Daoy (cell line): ENCODE results near the gene ROR1. TPM values are rescaled to one million over a fixed set of nuclear protein-coding genes. Genes with fewer than 3 reads are reported as not detected.

Experiments used
- DNase-seq: peaks from one replicate; pipeline ENCODE4 v3.0.0-alpha.2; 2015; ENCODE audit warnings: low read depth
- total RNA-seq: library from RNA; depleted of rRNA; stranded (reverse); fragments of >200 nt; shearing (Covaris generic); gene quantifications from 2 replicates; pipeline ENCODE4 v1.2.3, GENCODE V29; 2014; rRNA removed

ROR1 gene
- 13.2 and 17.4 TPM in 2 replicates for total RNA-seq

DNA sequence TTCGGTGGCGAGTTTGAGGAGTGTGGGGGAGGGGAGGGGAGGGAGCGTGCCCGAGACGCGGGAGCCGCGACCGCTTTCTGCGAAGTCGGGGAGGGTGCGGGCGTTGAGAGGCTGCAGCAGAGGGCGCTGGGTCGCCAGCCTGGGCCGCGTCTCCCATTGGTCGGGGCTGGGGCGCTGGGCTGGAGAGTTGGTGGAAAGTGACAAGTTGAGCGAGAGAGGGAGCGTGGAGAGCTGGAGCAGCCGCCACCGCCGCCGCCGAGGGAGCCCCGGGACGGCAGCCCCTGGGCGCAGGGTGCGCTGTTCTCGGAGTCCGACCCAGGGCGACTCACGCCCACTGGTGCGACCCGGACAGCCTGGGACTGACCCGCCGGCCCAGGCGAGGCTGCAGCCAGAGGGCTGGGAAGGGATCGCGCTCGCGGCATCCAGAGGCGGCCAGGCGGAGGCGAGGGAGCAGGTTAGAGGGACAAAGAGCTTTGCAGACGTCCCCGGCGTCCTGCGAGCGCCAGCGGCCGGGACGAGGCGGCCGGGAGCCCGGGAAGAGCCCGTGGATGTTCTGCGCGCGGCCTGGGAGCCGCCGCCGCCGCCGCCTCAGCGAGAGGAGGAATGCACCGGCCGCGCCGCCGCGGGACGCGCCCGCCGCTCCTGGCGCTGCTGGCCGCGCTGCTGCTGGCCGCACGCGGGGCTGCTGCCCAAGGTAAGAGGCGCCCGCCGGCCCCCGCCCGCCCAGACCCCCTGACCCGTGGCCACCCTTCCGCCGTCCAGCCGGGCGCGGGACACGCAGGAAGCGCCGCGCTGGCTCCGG is at the start of gene ROR1:
TSS of gene ROR1 (plus strand) at position 203 of the 802 bp plus-strand sequence.
- DNase-seq = peak; percentile 96

DNA sequence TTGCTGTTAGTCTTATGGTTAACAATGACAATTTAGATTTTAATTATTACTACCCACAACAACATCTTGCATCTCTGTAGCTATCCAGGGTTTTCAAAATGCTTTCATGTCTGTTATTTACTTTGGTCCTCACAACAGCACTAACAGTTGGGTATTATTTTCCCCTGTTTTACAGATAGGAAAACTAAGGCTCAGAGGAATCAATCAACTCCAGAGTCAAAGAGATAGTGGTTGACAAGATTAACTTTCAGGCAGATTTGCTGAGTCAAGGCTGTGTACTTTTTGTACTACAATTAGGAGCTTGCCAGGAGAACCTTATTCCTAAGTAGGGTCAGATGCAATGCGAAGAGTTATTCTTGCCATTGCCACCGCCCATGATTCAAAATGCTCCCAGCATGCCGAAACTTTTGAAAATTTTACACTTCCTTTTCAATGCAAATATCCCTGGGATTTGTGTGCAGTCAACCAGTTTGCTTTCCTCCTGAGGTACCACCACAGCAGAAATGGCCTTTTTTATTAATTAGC is 49.4 kb upstream of the ROR1 start:
- no peak for DNase-seq

DNA sequence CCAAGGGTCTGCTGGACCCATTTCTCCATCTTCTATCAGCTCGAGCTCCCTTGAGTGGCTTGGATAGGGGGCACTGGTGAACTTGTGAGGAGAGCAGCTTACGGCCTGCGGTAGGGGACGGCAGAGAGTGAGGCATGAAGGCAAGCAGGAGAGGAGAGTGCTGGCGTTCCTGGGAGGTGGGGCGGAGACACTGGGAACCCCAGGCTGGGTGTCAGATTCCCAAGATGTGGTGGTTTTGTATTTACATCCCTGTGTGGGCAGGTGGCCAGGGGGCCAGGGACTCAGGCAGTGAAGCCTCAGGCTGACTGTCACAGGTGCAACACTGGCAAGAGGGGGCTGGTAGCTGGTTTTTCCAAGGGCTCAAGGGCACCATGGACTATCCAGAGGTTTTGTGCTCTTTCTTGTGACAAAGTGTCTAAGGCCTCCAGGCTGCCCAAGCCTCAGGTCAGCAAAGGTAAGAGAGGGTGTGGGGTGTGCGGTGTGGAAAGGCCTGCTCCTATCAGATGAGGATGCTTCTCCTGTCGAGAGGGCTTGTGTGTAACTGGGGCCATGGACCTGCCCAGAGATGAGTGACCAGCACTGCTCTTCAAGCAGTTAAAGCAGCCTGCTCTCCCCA is 45.1 kb upstream of the ROR1 start:
- DNase-seq = no peak

DNA sequence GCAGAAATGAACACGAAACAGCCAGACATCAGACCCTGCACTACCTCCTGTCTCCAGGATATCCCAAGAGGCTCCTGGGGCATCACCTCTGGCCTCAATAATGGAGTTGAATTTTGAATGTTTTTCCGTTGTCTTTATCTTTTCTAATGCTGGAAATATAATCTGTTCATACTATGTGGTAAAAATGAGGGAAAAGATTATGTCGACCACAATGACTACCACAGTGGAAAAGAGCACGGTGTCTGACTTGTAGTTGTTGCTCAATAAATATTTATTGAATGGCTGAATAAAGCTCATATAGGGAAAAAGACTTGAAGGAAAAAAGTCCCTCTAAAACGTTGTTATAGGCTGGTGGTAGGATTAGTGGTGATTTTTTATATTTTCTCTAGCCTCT is 44.6 kb upstream of the ROR1 start:
- DNase-seq = no peak

DNA sequence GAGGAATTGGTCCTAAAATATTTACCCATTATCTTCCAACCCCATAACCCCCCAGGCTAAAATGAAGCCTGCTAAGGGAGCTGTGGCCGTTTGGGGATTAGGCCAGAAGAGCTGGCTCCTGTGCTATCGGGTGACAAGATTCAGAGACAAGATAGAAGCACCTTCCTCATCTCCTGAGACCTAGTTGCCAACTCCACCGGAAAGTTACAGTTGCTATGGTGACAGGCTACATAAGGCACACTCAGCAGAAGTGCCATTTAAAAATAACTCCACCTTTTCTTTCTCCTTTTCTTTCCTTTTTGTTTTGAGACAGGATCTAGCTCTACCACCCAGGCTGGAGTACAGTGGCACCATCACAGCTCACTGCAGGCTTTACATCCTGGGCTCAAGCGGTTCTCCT is 43.6 kb upstream of the ROR1 start:
- peak; percentile 38 for DNase-seq

DNA sequence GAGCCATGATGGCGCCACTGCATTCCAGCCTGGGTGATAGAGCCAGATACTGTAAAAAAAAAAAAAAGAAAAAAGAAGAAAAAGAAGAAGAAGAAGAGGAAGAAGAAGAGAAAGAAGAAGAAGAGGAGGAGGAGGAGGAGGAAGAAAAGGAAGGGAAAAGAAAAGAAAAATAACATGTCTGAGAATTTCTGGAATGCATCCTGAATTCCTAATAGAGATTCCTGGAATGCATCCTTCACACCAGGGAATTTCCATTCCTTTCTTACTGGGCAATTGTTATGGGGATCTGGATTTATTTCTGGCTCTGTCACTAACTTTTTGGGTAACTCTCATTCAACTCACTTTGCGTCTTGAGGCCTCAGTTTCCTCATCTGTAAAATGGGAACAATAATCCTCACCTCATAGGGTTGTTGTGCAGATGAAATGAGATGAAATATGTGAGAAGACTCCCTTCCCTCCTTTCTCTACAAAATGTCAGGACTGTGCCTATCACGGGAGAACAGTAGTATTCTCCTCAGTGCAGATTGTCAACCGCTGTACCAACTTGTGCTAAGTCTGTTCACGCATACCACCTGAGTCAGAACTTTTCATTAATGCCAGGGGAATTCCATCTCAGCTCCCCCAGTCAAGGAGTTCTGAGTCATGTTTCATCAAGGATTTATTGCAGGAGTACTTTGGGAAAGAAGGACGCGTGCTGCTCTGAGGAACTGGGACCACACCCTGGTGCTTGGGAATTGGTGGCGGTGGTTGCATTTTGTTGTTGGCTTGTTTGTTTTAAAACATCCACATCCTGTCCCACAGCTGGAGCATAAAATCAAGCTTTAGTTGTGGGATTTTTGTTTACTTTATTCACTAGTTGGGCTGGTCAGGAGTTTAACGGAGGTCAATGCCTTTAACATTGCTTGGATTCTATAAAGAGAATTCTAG is 42.4 kb upstream of the ROR1 start:
- DNase-seq = peak; percentile 97

DNA sequence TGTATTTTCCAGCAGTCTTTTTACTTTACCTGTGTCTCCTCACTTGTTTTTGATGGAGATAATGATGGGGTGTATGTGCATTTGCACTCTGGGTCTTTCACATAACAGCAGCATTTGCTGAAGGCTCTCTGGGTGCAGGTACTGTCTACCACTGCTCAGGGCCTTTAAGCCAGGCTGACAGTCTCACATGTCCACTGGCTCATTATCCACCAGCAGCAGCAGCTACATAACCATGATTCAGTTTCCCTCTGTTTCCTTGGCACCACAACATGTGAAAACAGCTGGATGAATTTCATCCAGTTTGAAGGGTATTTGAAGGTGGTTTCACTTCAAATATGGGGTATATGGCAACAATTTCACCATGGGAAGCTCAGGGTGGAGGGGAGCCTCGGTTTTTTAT is 41.2 kb upstream of the ROR1 start:
- peak; percentile 77 for DNase-seq

DNA sequence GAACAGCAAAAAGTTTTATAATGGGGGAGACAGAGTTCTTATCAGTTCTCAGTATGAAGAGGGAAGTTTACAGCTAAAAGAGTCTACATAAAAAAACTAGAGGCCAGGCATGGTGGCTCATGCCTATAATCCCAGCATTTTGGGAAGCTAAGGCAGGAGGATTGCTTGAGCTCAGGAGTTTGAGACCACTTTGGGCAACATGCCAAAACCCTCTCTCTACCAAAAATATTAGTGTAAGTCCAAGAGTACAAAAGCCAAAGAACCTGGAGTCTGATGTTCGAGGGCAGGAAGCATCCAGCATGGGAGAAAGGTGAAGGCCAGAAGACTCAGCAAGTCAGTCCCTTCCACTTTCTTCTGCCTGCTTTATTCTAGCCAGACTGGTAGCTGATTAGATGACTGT is 35.0 kb upstream of the ROR1 start:
- no peak for DNase-seq

DNA sequence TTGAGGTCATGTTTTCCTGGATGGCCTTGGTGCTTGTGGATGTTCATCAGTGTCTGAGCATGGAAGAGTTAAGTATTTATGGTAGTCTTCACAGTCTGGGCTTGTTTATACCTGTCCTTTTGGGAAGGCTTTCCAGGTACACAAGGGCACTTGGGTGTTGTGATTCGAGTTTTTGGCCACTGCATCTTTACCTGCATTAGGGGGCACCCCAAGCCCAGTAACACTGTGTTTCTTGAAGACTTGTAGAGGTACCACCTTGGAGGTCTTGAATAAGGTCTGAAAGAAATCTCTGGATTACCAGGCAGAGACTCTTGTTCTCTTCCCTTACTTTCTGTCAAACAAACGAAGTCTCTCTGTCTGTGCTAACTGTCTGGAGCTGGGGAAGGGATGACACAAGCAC is 34.4 kb upstream of the ROR1 start:
- DNase-seq = no peak

DNA sequence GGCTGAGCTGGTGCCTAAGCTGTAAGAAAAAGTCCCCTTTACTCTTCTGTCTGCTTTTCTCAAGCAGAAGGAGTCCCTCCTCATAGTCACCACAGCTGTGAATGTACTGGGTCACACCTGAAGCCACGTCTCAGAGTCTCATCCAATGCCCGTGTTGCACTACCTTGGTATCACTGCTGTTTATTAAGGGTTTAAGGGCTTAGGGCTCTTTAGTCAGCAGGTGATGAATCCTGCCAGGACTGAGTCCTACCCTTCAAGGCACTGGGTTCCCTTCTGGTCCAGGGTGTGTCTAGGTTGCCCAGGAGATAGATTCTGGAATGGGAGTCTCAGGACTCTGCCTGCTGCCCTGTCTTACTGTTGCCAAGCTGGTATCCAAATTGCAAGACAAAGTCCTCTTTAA is 33.4 kb upstream of the ROR1 start:
- DNase-seq = no peak

DNA sequence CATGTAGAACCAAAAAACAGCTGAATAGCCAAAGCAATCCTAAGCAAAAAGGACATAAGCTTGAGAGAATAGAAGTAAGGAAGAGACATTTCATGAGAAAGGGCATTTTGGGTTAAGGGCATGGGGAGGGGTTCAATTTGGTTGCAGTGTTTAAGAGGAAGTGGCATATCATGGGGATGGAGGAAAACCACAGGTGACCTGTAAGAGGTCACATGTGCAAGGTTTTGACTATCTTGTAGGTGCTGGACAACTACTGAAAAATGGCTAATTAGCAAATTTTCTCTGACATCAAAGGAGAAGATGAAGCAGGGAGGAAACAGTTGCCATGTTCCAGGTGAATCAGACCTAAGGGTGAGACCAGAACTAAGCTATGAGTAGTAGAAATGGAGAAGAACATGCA is 31.3 kb upstream of the ROR1 start:
- DNase-seq = no peak

DNA sequence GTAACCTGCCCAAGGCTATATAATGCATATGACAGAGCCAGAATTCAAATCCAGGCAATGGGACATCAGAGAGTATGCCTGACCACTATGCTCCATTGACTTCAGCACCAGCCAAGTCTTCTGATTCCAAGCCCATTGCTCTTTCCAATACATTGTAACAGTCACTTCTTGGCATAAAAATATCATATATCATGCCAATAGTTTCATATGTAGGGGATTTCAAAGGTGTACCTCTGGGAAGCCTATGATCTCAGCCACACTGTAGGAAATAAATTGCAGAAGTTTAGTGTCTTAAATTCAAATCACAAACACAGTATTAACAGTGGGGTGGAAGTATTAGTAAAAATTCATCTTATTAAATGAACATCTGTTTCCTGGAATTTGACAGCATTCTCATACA is 30.0 kb upstream of the ROR1 start:
- no peak for DNase-seq

DNA sequence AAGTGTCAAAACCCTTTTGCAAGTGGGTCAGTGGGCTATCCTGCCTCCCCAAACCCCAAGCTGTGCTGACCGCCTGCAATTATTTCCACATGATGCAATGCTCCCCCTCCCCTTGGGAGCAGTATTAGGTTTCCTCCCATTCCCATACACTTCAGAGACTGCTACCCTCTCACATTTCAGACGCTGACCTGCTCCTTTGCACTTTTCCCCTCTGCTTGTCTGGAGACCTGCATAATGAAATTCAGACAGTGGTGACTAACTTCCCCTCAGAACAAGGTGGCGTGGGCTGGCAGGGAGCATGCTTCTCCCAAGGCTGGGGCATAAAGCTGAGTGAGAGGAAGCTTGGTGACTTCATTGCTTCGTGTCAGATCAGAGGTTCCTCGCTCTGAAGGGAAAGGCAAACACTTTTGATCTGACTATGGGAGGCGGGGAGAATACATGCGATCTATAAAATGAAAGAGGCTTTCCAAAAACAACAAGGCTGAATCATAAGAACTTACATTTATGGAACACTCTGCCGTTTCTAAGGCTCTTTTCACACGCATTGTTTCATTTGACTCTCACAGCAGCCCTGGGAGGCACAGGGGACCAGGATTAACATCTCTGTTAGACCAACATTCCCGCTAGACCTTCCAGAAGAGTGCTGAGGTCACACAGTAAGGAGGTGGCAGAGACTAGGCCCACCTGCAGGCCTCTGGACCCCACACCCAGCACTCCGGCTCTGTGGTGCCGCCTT is 27.5 kb upstream of the ROR1 start:
- DNase-seq = peak; percentile 98

DNA sequence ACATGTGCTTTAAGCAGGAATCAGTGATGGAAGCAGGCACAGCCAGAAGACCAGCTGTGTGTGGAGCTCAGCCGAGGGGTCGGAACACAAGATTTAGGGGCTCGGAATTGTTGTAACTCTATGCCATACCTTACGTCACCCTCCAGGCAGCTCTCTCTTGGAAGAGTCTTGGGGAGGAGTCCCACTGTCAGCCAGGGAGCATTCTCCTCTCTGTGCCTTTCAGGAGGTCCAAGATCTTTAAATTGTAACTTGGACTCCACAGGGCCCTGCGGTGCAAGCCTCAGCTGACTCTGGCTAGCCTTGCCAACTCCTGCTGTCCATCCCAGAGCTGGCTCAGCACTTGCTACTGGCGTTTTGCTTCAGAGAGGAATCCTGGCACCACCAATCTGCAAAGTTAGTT is 26.4 kb upstream of the ROR1 start:
- DNase-seq = no peak

DNA sequence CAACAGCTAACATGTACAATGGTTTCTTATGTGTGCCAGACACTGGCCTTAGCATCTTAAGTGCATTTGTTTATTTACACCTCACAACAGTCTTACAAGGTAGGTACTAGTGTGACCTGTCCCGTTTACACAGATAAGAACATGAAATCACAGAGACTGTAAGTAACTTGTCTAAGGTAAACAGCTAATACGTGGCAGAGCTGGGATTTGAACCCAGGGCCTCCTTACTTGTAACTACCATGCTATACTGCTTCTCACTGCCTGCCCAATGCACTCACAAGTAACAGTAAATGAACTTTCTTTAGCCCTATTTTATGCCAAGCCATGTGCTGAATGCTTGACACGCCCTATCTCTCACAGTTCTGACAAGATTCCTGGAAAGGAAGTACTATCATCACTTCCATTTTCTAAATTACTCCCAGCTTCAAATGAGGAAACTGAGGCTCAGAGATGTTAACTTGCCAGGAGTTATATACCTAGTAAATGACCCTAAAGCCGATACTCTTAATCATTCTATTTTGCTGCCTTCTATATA is 25.7 kb upstream of the ROR1 start:
- DNase-seq = no peak

DNA sequence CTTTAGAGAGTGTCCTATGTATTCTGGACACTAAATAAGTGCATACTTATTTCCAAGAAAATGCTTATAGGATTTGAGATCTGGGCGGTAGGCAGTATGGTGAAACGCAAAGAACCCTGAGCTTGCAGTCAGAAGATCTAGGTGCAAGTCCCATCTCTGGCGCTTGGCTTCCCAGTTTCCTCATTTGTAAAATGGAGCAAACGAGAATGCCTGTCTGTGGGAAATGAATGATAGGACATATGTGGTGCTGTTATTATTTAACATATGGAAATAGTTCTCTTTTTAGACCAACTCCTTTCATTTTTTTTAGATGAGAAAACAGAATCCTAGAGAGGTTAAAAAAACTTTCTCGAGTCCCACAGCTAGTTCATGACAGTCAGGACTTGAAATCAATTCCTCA is 25.2 kb upstream of the ROR1 start:
- DNase-seq = no peak

DNA sequence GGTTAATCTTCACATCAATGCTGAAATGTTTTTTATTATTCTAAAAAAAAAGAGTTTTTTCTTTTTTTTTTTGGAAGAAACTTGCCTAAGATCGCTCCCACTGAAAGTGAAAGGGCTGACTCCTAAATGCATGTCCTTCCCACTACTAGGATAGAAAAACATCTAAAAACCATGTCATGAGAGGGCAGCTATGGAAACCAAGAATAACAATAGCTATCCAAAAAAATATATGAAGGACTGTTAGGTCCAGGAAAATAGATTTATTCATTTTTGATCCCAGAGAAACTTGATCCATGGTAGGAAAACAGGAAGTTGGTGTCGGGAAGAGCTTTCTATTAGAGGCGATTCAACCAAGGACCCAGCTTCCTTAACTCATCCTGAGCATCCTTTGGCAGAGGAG is 23.1 kb upstream of the ROR1 start:
- DNase-seq = no peak

DNA sequence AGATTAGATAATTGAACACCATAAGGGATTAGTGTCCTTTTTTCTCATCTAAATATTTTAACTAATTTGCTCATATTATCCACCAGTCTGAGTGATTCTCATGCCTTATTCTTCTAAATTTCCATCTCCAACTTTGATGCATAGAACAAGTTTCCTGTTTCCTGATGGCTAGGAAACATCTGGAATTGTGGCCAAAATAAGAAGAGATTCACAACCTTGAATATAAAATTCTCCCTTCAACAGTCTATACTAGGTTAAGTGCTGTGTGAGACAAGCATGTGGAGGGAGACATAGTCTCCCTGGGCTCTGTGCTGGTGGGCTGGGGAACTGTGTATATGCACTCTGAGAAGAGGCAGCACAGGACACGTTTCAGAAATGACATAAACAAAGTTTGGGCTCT is 21.6 kb upstream of the ROR1 start:
- DNase-seq = no peak

DNA sequence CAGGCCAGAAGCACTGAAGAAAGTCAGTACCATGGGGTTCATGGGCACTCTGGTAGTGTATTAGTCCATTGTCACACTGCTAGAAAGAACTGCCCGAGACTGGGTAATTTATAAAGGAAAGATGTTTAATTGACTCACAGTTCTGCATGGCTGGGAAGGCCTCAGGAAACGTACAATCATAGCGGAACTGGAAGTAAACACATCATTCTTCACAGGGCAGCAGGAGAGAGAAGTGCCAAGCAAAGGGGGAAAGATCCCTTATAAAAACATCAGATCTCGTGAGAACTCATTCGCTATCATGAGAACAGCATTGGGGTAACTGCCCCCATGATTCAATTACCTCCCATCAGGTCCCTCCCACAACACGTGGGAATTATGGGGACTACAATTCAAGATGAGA is 20.2 kb upstream of the ROR1 start:
- DNase-seq = no peak

DNA sequence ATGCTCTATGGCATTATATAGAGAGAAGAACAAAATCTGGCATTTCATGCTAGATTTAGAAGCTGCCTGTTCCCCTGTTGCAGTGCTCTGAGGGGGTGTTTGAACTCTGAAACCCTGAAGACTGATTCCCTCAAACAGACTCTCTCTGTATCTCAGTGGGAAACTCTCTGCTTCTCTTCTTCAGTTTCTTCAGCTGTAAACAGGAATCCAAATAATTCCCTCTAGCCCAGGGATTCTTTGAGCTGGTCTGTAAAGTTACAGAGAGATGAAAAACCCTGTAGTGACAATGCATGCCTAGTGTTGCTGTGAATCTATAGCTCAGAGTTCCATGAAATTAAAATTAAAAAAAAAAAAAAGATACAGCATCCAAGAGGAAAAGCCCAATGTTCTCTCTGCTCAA is 17.0 kb upstream of the ROR1 start:
- no peak for DNase-seq

DNA sequence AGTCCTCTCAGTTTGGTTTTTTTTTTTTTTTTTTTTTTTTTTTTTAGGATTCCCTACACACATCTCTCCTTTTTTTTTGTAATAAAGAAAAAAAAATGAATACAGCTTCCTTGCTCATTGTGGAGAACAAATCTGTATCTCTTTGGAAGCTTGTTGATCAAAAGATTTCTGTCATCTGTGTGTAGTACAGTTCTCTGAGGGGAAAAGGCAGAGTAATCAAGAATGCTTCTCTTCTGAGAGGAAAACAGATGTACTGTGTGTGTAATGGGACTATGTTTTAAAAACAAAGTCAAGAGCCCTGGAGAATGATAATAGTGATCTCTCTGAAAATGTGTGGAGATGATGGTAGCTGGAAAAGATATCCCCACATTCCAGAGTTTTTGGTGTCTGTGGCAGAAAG is 16.5 kb upstream of the ROR1 start:
- no peak for DNase-seq
